Skeletal muscle tissue (tissue), 4 donors: Measurements from ENCODE around the gene YTHDF1. TPM values are rescaled to one million over a fixed set of nuclear protein-coding genes. Genes with fewer than 3 reads are reported as not detected.
"Not testable (repeated sequence)": the region's sequence is repeated elsewhere in the genome, so short reads cannot be mapped to it uniquely, and the experiment has no call there.

ENCODE experiments used
- H3K27ac ChIP-seq: one replicate; pipeline ENCODE4 v1.7.0; 2013; ENCODE audit warnings: mild to moderate bottlenecking, low read depth, low read length, inconsistent platforms
- H3K27me3 ChIP-seq, 3 donors: one replicate each; pipeline ENCODE4 v1.7.0; 2013; ENCODE audit warnings: low read length in 3 of 3; ENCODE audit not compliant: control insufficient read depth in 3 of 3, insufficient read depth in 3 of 3
- H3K36me3 ChIP-seq, 3 donors: one replicate each; pipeline ENCODE4 v1.7.0; 2013; ENCODE audit warnings: low read length in 3 of 3; ENCODE audit not compliant: control insufficient read depth in 3 of 3, insufficient read depth in 3 of 3
- H3K4me1 ChIP-seq, 3 donors: one replicate each; pipeline ENCODE4 v1.7.0; 2013; ENCODE audit warnings: low read length in 3 of 3, mild to moderate bottlenecking in 3 of 3; ENCODE audit not compliant: control insufficient read depth in 3 of 3, insufficient read depth in 3 of 3
- H3K4me3 ChIP-seq, 3 donors: one replicate each; pipeline ENCODE4 v1.7.0; 2013; ENCODE audit warnings: low read length in 3 of 3
- H3K9ac ChIP-seq, 3 donors: one replicate each; pipeline ENCODE4 v1.7.0; 2013; ENCODE audit warnings: low read length in 3 of 3, mild to moderate bottlenecking in 3 of 3, moderate library complexity in 2 of 3, low read depth in 1 of 3
- H3K9me3 ChIP-seq, 3 donors: one replicate each; pipeline ENCODE4 v1.7.0; 2013; ENCODE audit warnings: low read length in 3 of 3; ENCODE audit not compliant: control insufficient read depth in 3 of 3
- total RNA-seq: library from RNA; depleted of rRNA; stranded (reverse); fragments of >200 nt; gene quantifications from one replicate; pipeline ENCODE4 v1.2.3, GENCODE V29; 2014
- donor health status: Osteomylitis.

Gene YTHDF1
- total RNA-seq, 1 donor from 2014 or later = 17.2 TPM

DNA sequence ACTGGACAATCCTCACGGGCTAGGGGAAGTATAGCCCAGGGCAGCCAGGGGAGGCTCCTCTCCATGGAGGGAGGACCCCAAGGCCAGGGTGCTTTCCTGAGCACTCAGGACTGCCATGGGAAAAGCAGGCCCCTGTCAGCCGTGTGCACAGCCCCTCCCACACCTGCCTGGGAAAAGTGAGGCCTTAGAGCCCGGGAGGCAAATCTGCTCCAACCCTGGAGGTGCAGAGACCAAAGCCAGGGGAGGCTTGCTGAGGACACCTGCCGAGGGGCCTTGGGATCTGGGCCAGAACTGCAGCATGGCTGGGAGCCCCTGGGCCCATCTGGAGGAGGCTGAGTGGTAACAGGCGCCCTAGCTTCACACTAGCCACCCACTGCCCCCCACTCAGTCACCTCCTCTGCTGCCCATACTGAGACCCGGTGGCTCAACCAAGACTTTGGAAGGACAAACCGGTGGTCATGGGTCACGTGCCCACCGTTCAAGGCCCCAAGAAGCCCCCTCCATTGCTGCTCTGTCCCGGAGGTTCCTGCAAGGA is 55.2 kb downstream of the YTHDF1 start:
- peaks cover 45 to 80% (median 75%) of the 10 kb centered on the region in 3 donors for H3K27me3 ChIP-seq
- H3K9me3 ChIP-seq = no peaks in the 10 kb centered on the region
- no peak overlapping the region for H3K4me3 ChIP-seq
- H3K27ac ChIP-seq = no peak overlapping the region
- no peaks in the 10 kb centered on the region for H3K36me3 ChIP-seq
- peaks cover 6 to 10% (median 8%) of the 10 kb centered on the region in 3 donors for H3K4me1 ChIP-seq
- no peak overlapping the region for H3K9ac ChIP-seq

DNA sequence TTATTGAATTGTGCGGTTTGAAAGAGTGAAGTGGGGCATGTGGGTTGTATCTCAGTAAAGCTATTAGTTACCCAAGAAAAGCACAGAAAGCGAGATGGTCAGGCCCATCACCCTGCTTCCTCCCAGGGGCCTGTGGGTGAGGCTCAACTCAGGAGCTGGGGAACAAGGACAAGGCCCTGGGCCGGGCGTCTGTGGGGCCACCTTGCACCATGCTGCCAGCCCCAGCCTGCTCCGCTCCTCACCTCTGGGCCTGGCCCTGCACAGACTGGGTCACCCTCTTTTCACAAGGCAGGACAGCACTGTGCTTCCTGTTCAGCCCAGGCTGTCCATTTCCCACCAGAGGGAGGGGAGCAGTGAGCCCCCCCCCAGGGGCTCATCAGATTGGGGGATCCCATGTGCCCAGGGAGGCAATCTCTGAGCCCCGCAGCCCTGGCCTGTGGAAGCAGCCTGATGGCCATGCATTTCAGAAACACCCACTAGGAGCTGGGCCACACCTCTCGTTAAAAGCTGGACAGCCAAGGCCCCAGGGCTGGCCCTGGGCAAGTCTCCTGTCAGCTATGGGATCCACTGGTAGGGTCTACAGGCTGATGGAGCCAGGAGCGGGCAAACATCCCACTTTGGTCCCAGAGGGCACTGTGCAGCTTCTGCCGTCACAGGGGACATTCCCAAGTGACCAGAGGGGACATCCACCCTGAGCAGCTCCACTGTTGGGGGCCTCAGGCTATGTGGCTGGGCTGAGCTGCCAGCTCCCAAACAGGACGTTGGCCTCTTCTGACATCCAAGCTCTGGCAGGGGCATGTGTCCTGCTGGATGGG is 55.9 kb downstream of the YTHDF1 start:
- Histone ChIP-seq H3K4me1 (peaks cover 13 to 17% (median 15%) of the 10 kb centered on the region in 3 donors), H3K36me3 (no peaks in the 10 kb centered on the region), H3K27ac (no peak overlapping the region), H3K9ac (no peak overlapping the region), H3K4me3 (no peak overlapping the region), H3K9me3 (no peaks in the 10 kb centered on the region), H3K27me3 (peaks cover 45 to 82% (median 76%) of the 10 kb centered on the region in 3 donors)

DNA sequence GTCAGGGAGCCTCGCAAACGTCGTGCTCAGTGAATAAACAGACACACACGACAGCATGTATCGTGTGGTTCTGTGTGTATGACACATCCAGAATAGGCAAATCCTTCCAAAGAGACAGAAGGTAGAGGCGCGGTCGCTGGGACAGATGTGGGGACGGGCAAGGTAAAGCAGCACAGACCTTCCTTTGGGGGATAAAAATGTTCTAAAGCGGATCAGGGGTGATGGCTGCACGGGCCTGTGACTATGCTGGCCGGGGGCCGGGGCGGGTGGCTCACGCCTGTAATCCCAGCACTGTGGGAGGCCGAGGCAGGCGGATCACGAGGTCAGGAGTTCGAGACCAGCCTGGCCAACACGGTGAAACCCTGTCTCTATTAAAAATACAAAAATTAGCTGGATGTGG is 56.7 kb downstream of the YTHDF1 start:
- not testable (repeated sequence) for H3K9ac ChIP-seq, H3K36me3 ChIP-seq, H3K9me3 ChIP-seq, H3K4me3 ChIP-seq, H3K27ac ChIP-seq
- Histone ChIP-seq H3K4me1 (peaks cover 15 to 19% (median 16%) of the 10 kb centered on the region in 3 donors), H3K27me3 (peaks cover 43 to 83% (median 73%) of the 10 kb centered on the region in 3 donors)

DNA sequence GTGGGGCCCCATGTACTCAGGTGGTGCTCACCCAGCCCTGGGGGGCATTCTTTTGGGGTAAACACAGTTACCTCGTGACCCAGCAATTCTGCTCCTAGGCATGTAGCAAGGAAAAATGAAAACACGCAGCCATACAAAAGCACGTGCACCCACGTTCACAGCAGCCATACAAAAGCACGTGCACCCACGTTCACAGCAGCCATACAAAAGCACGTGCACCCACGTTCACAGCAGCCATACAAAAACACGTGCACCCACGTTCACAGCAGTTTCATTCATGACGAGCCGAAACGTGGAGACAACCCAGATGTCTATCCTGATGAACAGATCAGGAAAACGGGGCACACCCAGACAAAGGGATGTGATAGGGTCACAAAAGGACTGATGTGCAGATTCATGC is 57.1 kb downstream of the YTHDF1 start:
- Histone ChIP-seq H3K9ac (no peak overlapping the region), H3K27ac (no peak overlapping the region), H3K4me1 (peaks cover 15 to 19% (median 16%) of the 10 kb centered on the region in 3 donors), H3K27me3 (peaks cover 40 to 83% (median 73%) of the 10 kb centered on the region in 3 donors), H3K9me3 (no peaks in the 10 kb centered on the region), H3K36me3 (no peaks in the 10 kb centered on the region), H3K4me3 (no peak overlapping the region)

DNA sequence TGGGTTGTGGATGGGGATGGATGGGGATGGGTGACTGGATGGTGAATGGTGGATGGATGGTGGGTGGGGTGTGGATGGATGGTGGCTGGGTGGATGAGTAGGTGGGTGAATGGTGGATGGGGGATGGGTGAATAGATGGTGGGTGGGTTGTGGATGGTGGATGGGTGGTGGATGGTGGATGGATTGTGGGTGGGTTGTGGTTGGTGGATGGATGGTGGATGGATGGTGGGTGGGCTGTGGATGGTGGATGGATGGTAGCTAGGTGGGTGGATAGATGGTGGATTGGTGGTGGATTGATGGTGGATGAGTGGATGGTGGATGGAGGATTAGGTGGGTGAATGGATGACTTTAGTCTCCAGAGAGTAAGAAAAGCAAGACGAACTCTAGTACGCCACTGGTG is 57.6 kb downstream of the YTHDF1 start:
- H3K27me3 ChIP-seq = peaks cover 35 to 83% (median 72%) of the 10 kb centered on the region in 3 donors

DNA sequence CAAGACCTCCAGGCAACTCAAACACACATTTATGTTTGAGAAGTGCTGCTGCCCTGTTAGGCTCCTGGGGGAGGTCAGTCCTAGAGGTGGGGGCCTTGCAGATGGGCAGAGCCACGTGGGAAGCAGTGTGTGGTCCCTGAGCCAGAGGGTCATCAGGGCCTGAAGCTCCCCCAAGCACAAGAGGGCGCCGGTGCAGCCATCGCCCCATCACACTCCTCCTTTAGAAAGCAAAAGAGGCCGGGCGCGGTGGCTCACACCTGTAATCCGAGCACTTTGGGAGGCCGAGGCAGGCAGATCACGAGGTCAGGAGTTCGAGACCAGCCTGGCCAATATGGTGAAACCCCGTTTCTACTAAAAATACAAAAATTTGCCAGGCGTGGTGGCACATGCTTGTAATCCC is 58.5 kb downstream of the YTHDF1 start:
- Histone ChIP-seq H3K27me3 (peaks cover 35 to 83% (median 75%) of the 10 kb centered on the region in 3 donors), H3K4me1 (peaks cover 17 to 25% (median 21%) of the 10 kb centered on the region in 3 donors)
- not testable (repeated sequence) for H3K27ac ChIP-seq, H3K9ac ChIP-seq, H3K4me3 ChIP-seq, H3K36me3 ChIP-seq, H3K9me3 ChIP-seq

More for the DNA sequence above, 57.6 kb downstream of the YTHDF1 start:
- no peak overlapping the region for H3K4me3 ChIP-seq
- peaks cover 15 to 19% (median 16%) of the 10 kb centered on the region in 3 donors for H3K4me1 ChIP-seq
- H3K9me3 ChIP-seq = no peaks in the 10 kb centered on the region
- no peak overlapping the region for H3K27ac ChIP-seq
- no peaks in the 10 kb centered on the region for H3K36me3 ChIP-seq
- no peak overlapping the region for H3K9ac ChIP-seq

DNA sequence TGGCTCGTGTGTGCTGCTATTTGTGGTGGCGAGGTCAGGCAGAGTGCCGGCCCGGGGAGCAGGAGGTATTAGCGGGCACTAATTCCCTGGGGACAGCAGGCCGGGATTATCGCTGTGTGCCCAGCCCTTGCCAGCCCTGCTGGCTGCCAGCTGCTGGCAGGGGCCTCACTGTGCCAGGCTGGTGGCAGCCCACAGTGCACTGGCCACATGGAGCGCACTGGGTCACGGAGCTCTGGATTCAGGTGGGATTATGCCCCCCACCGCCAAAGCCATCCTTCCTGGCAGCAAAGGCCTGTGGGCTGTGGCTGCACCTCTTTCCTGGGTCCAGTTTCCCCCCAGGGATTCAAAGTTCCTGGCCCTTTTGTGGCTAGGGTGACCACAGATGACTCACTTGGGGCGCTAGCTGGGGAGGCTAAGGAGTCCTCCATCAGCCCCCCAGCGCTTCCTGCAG is 59.7 kb downstream of the YTHDF1 start:
- Histone ChIP-seq H3K27me3 (peaks cover 35 to 82% (median 73%) of the 10 kb centered on the region in 3 donors), H3K4me3 (no peak overlapping the region), H3K9me3 (no peaks in the 10 kb centered on the region), H3K4me1 (peaks cover 25 to 37% (median 28%) of the 10 kb centered on the region in 3 donors), H3K9ac (no peak overlapping the region), H3K36me3 (no peaks in the 10 kb centered on the region), H3K27ac (no peak overlapping the region)

DNA sequence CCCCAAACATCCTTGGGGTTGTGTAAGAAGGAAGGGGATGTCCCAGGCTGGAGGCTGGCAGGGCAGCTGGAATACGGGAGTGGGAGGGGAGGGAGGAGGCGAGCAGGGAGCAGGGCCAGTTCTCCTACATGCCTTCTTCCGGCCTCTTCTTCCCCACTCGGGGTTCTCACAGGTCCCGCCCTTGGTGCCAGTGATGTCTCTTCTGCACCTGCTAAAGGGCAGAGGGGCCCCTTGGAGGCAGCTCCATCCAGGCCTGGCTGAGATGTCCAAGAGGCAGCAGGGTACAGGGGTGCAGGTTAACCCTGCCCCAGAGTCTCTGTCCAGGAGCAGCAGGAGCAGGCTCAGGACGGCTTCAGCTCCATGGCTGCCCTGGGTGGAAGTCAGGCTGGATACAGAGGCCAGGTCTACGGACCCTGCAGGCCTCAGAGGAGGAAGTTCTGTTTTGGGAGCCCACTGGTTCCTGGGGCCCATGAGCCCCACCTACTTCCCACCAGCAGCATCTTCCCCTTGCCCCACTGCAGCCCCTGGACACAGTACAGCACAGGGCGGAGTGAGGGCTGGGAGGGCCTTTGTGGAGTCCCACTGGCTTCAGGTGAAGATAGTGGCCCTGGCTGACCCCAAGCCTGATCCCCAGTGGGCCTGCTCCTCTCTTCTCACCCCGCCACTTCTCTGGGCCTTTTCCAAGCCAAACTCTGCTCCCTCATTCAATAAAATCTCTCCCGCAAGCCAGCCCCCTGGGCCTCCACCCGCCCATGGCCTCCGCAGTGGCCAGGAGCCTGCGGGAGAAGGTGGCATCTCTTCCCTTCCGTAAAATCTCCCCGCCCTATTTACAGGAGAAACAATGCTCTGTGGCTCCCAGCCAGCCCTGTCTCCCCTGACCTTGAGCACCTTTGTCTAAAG is 60.4 kb downstream of the YTHDF1 start:
- Histone ChIP-seq H3K4me3 (no peak overlapping the region), H3K36me3 (no peaks in the 10 kb centered on the region), H3K27ac (no peak overlapping the region), H3K27me3 (peaks cover 36 to 82% (median 74%) of the 10 kb centered on the region in 3 donors), H3K4me1 (peaks cover 25 to 44% (median 30%) of the 10 kb centered on the region in 3 donors), H3K9me3 (no peaks in the 10 kb centered on the region), H3K9ac (no peak overlapping the region)

DNA sequence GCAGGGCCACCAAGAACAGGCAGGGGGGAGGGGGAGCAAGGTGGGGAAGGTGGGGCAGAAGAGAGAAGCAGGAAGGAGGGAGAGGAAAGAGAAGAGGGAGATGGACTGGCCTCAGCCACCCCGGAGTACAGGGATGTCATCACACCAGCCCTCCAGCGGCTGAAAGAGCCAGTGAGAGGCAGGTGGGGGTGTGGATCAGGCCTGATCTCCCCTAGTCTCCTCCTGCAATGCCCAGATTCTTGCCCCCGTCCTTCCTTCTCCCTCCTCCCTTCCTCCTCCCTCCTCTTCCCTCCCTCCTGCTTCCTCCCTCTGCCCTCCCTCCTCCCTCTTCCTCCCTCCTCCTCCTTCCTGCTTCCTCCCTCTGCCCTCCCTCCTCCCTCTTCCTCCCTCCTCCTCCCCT is 61.5 kb downstream of the YTHDF1 start:
- no peak overlapping the region for H3K4me3 ChIP-seq
- peaks cover 43 to 86% (median 77%) of the 10 kb centered on the region in 3 donors for H3K27me3 ChIP-seq
- no peaks in the 10 kb centered on the region for H3K9me3 ChIP-seq
- no peak overlapping the region for H3K27ac ChIP-seq
- no peak overlapping the region for H3K9ac ChIP-seq
- H3K36me3 ChIP-seq = no peaks in the 10 kb centered on the region
- peaks cover 25 to 44% (median 34%) of the 10 kb centered on the region in 3 donors for H3K4me1 ChIP-seq
